Measurements from ENCODE around the gene UNC13D. TPM values are rescaled to one million over a fixed set of nuclear protein-coding genes. Genes with fewer than 3 reads are reported as not detected.

Gene UNC13D
- total RNA-seq, 1 donor from 2014 or later: 2.7 TPM

DNA sequence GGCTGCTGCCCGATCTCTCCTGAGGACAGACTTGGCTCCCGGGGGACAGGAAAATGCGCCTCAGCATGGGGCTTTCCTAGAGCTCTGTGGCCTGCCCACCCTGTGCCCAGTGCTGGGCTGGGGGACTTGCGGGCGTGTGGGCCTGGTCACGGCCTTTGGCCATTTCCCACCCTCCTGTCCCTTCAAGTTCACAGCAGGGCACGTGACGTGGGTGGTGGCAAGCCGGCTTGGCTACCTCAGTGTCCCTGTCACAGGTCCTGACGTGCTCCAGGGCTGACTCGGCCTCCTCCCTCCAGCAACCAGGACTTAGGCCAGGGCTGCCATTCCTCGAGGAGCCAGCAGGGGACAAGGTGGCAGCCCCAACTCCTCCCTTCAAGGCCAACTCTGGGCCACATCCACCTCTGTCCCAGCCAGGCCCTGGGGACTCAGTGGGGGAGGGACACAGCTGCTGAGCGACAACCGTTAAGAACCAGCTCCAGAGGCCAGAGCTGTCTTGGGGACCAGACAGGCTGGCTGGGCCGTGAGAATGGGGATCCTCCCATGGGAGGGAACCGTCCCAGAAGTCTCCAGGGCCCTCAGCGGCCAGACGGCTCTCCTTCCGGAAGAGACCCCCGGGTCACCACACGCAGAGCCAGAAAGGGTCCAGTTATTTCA lies 981 bp upstream of the UNC13D start:
- peaks cover 15% of the 10 kb centered on the region for H3K4me1 ChIP-seq (ENCODE audit: insufficient read depth, low read length)
- H3K79me2 ChIP-seq (ENCODE audit: insufficient read depth, low read length): no peaks in the 10 kb centered on the region
- H3K4me2 ChIP-seq (ENCODE audit: low read length): peak overlapping the region; percentile 12
- no peak for DNase-seq (ENCODE audit: low read depth)
- H2AFZ ChIP-seq (ENCODE audit: low read depth, low read length): no peak overlapping the region
- Mint-ChIP-seq H3K27me3 (ENCODE audit: low read depth, unreplicated experiment) (peaks cover 2% of the 10 kb centered on the region), H3K9me3 (ENCODE audit: unreplicated experiment) (no peaks in the 10 kb centered on the region), H3K27ac (ENCODE audit: unreplicated experiment) (peak overlapping the region; percentile 68), H3K4me3 (ENCODE audit: unreplicated experiment) (peak overlapping the region; percentile 57), H3K4me1 (ENCODE audit: low read depth, unreplicated experiment) (peaks cover 6% of the 10 kb centered on the region), H3K36me3 (ENCODE audit: low read depth, unreplicated experiment) (peaks cover 17% of the 10 kb centered on the region)
- no peaks in the 10 kb centered on the region for H3K9me3 ChIP-seq (ENCODE audit: insufficient read depth, low read depth, low read length)
- H3K27me3 ChIP-seq (ENCODE audit: insufficient read depth, low read length): no peaks in the 10 kb centered on the region
- H3K27ac ChIP-seq (ENCODE audit: low read depth, low read length): no peak overlapping the region
- H3K9ac ChIP-seq (ENCODE audit: low read length): peak overlapping the region; percentile 23
- TF ChIP-seq, protein P1, sequence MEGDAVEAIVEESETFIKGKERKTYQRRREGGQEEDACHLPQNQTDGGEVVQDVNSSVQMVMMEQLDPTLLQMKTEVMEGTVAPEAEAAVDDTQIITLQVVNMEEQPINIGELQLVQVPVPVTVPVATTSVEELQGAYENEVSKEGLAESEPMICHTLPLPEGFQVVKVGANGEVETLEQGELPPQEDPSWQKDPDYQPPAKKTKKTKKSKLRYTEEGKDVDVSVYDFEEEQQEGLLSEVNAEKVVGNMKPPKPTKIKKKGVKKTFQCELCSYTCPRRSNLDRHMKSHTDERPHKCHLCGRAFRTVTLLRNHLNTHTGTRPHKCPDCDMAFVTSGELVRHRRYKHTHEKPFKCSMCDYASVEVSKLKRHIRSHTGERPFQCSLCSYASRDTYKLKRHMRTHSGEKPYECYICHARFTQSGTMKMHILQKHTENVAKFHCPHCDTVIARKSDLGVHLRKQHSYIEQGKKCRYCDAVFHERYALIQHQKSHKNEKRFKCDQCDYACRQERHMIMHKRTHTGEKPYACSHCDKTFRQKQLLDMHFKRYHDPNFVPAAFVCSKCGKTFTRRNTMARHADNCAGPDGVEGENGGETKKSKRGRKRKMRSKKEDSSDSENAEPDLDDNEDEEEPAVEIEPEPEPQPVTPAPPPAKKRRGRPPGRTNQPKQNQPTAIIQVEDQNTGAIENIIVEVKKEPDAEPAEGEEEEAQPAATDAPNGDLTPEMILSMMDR (IDR thresholded peaks at IDR 0.05; ENCODE audit: insufficient read depth, low read depth, low read length): peak; percentile 40
- no peak for TF ChIP-seq EZH2 (IDR thresholded peaks at IDR 0.05; ENCODE audit: insufficient read depth, low read length)
- H4K20me1 ChIP-seq (ENCODE audit: insufficient read depth, low read length): peaks cover 6% of the 10 kb centered on the region
- H3K4me3 ChIP-seq (ENCODE audit: insufficient read depth, low read depth, low read length): no peak overlapping the region
- peaks cover 7% of the 10 kb centered on the region for H3K36me3 ChIP-seq (ENCODE audit: insufficient read depth, low read length)
- FAIRE-seq: no peak

DNA sequence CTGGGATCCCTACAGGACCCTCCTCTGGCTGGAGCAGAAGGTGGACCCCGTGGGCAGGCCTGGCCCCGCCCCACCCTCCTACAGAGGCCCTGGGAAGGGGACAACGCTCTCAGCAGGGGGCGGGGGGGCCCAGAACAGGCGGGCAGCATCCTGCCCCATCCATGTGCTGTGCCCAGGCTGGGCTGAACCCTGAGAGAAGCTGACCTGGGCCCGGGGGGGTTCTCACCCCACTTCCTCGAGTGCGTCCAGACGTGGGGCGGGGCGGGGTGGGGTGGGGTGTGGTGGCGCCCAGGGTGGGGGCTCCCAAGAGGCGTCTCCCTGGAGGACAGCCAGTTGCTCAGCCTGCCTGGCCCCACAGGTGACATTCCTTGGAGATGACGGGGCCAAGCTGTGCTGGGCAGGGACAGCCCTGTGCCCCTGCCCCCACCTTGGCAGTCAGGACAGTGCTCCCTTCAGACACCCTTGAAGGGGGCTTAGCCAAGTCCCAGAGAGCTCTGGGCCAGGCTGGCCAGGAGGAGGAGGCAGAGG lies 390 bp upstream of the UNC13D start:
- Histone ChIP-seq H3K27ac (ENCODE audit: low read depth, low read length) (no peak overlapping the region), H3K4me2 (ENCODE audit: low read length) (peak overlapping the region; percentile 12), H3K9me3 (ENCODE audit: insufficient read depth, low read depth, low read length) (no peaks in the 10 kb centered on the region), H3K9ac (ENCODE audit: low read length) (peak overlapping the region; percentile 23), H3K27me3 (ENCODE audit: insufficient read depth, low read length) (no peaks in the 10 kb centered on the region), H3K79me2 (ENCODE audit: insufficient read depth, low read length) (no peaks in the 10 kb centered on the region), H4K20me1 (ENCODE audit: insufficient read depth, low read length) (peaks cover 6% of the 10 kb centered on the region), H3K36me3 (ENCODE audit: insufficient read depth, low read length) (peaks cover 7% of the 10 kb centered on the region), H2AFZ (ENCODE audit: low read depth, low read length) (no peak overlapping the region), H3K4me1 (ENCODE audit: insufficient read depth, low read length) (peaks cover 11% of the 10 kb centered on the region), H3K4me3 (ENCODE audit: insufficient read depth, low read depth, low read length) (no peak overlapping the region)
- H3K27ac Mint-ChIP-seq (ENCODE audit: unreplicated experiment): no peak overlapping the region
- H3K4me3 Mint-ChIP-seq (ENCODE audit: unreplicated experiment): no peak overlapping the region
- H3K4me1 Mint-ChIP-seq (ENCODE audit: low read depth, unreplicated experiment): peaks cover 6% of the 10 kb centered on the region
- no peaks in the 10 kb centered on the region for H3K9me3 Mint-ChIP-seq (ENCODE audit: unreplicated experiment)
- TF ChIP-seq, protein P1 (IDR thresholded peaks at IDR 0.05; ENCODE audit: insufficient read depth, low read depth, low read length): no peak
- TF ChIP-seq EZH2 (IDR thresholded peaks at IDR 0.05; ENCODE audit: insufficient read depth, low read length): no peak
- H3K36me3 Mint-ChIP-seq (ENCODE audit: low read depth, unreplicated experiment): peaks cover 13% of the 10 kb centered on the region
- DNase-seq (ENCODE audit: low read depth) (no peak), FAIRE-seq (no peak)
- H3K27me3 Mint-ChIP-seq (ENCODE audit: low read depth, unreplicated experiment): peaks cover 2% of the 10 kb centered on the region
